CD4-positive, alpha-beta memory T cell (primary cell): ENCODE measurements around the gene TBC1D2B. TPM values are rescaled to one million over a fixed set of nuclear protein-coding genes. Genes with fewer than 3 reads are reported as not detected.

Experiments
- CTCF ChIA-PET: fragments of 350-600 bp; sonication (Branson Sonifier 250); formaldehyde crosslinking; loops from one replicate; lab custom pipeline; 2021; ENCODE audit warnings: inconsistent platforms; ENCODE audit not compliant: partially characterized antibody; lab: Charles Lee
- POLR2A ChIA-PET: fragments of 350-600 bp; sonication (Branson Sonifier 250); formaldehyde crosslinking; loops from one replicate; lab custom pipeline; 2021; ENCODE audit not compliant: partially characterized antibody; lab: Charles Lee
- DNase-seq, 5 donors: peaks; one replicate each; pipeline versions ENCODE4 v3.0.0 to v3.0.0-alpha.2; 2020 to 2022; ENCODE audit warnings: mixed read lengths in 1 of 5
- H3K27ac ChIP-seq: one replicate; pipeline ENCODE4 v1.7.0; 2013; ENCODE audit warnings: low read depth, low read length
- H3K27me3 ChIP-seq: 2 replicates; pipeline ENCODE4 v1.7.0; 2013; ENCODE audit warnings: mild to moderate bottlenecking, low read length, moderate library complexity; ENCODE audit not compliant: insufficient read depth
- H3K36me3 ChIP-seq: 2 replicates; pipeline ENCODE4 v1.7.0; 2013; ENCODE audit warnings: mild to moderate bottlenecking, low read length, moderate library complexity; ENCODE audit not compliant: insufficient read depth
- H3K4me1 ChIP-seq: 2 replicates; pipeline ENCODE4 v1.7.0; 2013; ENCODE audit warnings: mild to moderate bottlenecking, low read length, moderate library complexity; ENCODE audit not compliant: insufficient read depth
- H3K4me3 ChIP-seq, 2 donors: one replicate each; pipeline ENCODE4 v1.7.0; 2013; ENCODE audit warnings: low read length in 2 of 2, mild to moderate bottlenecking in 1 of 2
- H3K9me3 ChIP-seq, 2 donors: one replicate each; pipeline ENCODE4 v1.7.0; 2013; ENCODE audit warnings: low read length in 2 of 2, control low read depth in 1 of 2; ENCODE audit not compliant: control insufficient read depth in 1 of 2
- H3K27ac Mint-ChIP-seq, 7 donors: one replicate each; pipeline ENCODE4 v1.8.0; 2020 to 2021; ENCODE audit warnings: mixed read lengths in 7 of 7, mild to moderate bottlenecking in 6 of 7, inconsistent platforms in 3 of 7, moderate library complexity in 3 of 7
- H3K27me3 Mint-ChIP-seq, 2 donors: one replicate each; pipeline ENCODE4 v1.8.0; 2020 to 2021; ENCODE audit warnings: mixed read lengths in 2 of 2
- H3K36me3 Mint-ChIP-seq, 2 donors: one replicate each; pipeline ENCODE4 v1.8.0; 2020 to 2021; ENCODE audit warnings: mixed read lengths in 2 of 2, inconsistent platforms in 1 of 2, mild to moderate bottlenecking in 1 of 2
- H3K4me1 Mint-ChIP-seq, 4 donors: one replicate each; pipeline ENCODE4 v1.8.0; 2020 to 2021; ENCODE audit warnings: mixed read lengths in 4 of 4, mild to moderate bottlenecking in 1 of 4
- H3K4me3 Mint-ChIP-seq, 8 donors: one replicate each; pipeline ENCODE4 v1.8.0; 2020 to 2021; ENCODE audit warnings: mixed read lengths in 8 of 8, mild to moderate bottlenecking in 7 of 8, moderate library complexity in 6 of 8, inconsistent platforms in 3 of 8
- H3K9me3 Mint-ChIP-seq, 8 donors: one replicate each; pipeline ENCODE4 v1.8.0; 2020 to 2021; ENCODE audit warnings: mixed read lengths in 8 of 8, mild to moderate bottlenecking in 5 of 8, inconsistent platforms in 3 of 8, moderate library complexity in 1 of 8
- intact Hi-C: fragments of 100-400 bp; cut with micrococcal nuclease; formaldehyde crosslinking; loops from one replicate; pipeline ENCODE4 v1.15.1; 2023
- polyA plus RNA-seq, 2 donors: library from polyadenylated mRNA; unstranded; fragments of 300-500 nt; fragmentation: Illumina TruSeq; gene quantifications; one replicate each; pipeline ENCODE4 v1.2.3, GENCODE V29; 2021
- total RNA-seq, 2 experiments: library from RNA; stranded (reverse); gene quantifications; one replicate each; pipeline ENCODE4 v1.2.3, GENCODE V29; 2021

TBC1D2B gene
- total and polyA plus RNA-seq, 4 experiments from 2014 or later = 5.6 to 114 (median 66.8) TPM

GRCh38 chr15:78018946-78019644 is 58.4 kb downstream of the TBC1D2B start:
- Histone ChIP-seq H3K27me3 (no peaks in the 10 kb centered on the region), H3K4me3 (no peak overlapping the region), H3K4me1 (peaks cover 10% of the 10 kb centered on the region), H3K27ac (no peak overlapping the region), H3K9me3 (no peaks in the 10 kb centered on the region), H3K36me3 (peaks cover 52% of the 10 kb centered on the region)
- peak in 2 of 5 donors; percentile 25 to 45 for DNase-seq
- Mint-ChIP-seq H3K27ac (peak overlapping the region in 6 of 7 donors; percentile 59 to 82 (median 78)), H3K27me3 (no peaks in the 10 kb centered on the region), H3K36me3 (peaks cover 42 to 75% of the 10 kb centered on the region in 2 donors), H3K4me3 (peak overlapping the region in 2 of 8 donors; percentile 48 to 51), H3K9me3 (no peaks in the 10 kb centered on the region), H3K4me1 (peaks cover 22 to 40% (median 29%) of the 10 kb centered on the region in 4 donors)
- ChIA-PET CTCF (interaction anchor here (0.9 to 3.0 kb wide), 6 partner anchors 12 to 90 kb away, joined by 3 to 15 read pairs (median 4); no protein-coding TSS in a partner anchor), POLR2A (interaction anchor here (0.7 to 1.8 kb wide), 7 partner anchors 15 to 59 kb away, joined by 3 to 10 read pairs (median 3); partner anchors contain the start of gene TBC1D2B)
- intact Hi-C loops = loop anchor here (2.0 kb wide), 1 partner anchor 16 kb away; no protein-coding TSS in a partner anchor

- Histone ChIP-seq H3K27me3 (no peaks in the 10 kb centered on the region), H3K4me3 (no peak overlapping the region), H3K4me1 (peaks cover 10% of the 10 kb centered on the region), H3K36me3 (peaks cover 45% of the 10 kb centered on the region), H3K9me3 (no peaks in the 10 kb centered on the region), H3K27ac (no peak overlapping the region)
- Mint-ChIP-seq H3K4me1 (peaks cover 21 to 40% (median 29%) of the 10 kb centered on the region in 4 donors), H3K27me3 (no peaks in the 10 kb centered on the region), H3K36me3 (peaks cover 44 to 74% of the 10 kb centered on the region in 2 donors), H3K9me3 (no peaks in the 10 kb centered on the region), H3K4me3 (no peak overlapping the region), H3K27ac (peak overlapping the region in 5 of 7 donors; percentile 16 to 92 (median 78))
- CTCF ChIA-PET = interaction anchor here (2.0 to 3.0 kb wide), 2 partner anchors 18 to 91 kb away, joined by 9 to 15 read pairs; no protein-coding TSS in a partner anchor
- no peak for DNase-seq
- intact Hi-C loops = loop anchor here (2.0 kb wide), 1 partner anchor 16 kb away; no protein-coding TSS in a partner anchor
- POLR2A ChIA-PET = interaction anchor here (1.0 to 1.8 kb wide), 5 partner anchors 16 to 59 kb away, joined by 3 to 10 read pairs (median 3); partner anchors contain the start of gene TBC1D2B
Observed at GRCh38 chr15:78018445-78018844, 59.1 kb downstream of the TBC1D2B start.

GRCh38 chr15:78016860-78017259 is 60.7 kb downstream of the TBC1D2B start:
- ChIA-PET CTCF (interaction anchor here (1.0 to 1.9 kb wide), 4 partner anchors 18 to 93 kb away, joined by 3 to 8 read pairs (median 4); no protein-coding TSS in a partner anchor), POLR2A (interaction anchor here (0.8 to 1.8 kb wide), 3 partner anchors 14 to 55 kb away, joined by 3 to 5 read pairs (median 3); no protein-coding TSS in a partner anchor)
- intact Hi-C loops = no loop called here
- Mint-ChIP-seq H3K27me3 (no peaks in the 10 kb centered on the region), H3K4me1 (peaks cover 20 to 38% (median 28%) of the 10 kb centered on the region in 4 donors), H3K9me3 (no peaks in the 10 kb centered on the region), H3K36me3 (peaks cover 54 to 77% of the 10 kb centered on the region in 2 donors), H3K27ac (peak overlapping the region in 4 of 7 donors; percentile 3 to 76 (median 34)), H3K4me3 (no peak overlapping the region)
- Histone ChIP-seq H3K27me3 (no peaks in the 10 kb centered on the region), H3K27ac (no peak overlapping the region), H3K9me3 (no peaks in the 10 kb centered on the region), H3K4me1 (peaks cover 10% of the 10 kb centered on the region), H3K36me3 (peaks cover 47% of the 10 kb centered on the region), H3K4me3 (no peak overlapping the region)
- no peak for DNase-seq

- Mint-ChIP-seq H3K27ac (no peak overlapping the region), H3K36me3 (peaks cover 56 to 74% of the 10 kb centered on the region in 2 donors), H3K4me1 (peaks cover 2 to 11% (median 7%) of the 10 kb centered on the region in 4 donors), H3K4me3 (no peak overlapping the region), H3K9me3 (no peaks in the 10 kb centered on the region), H3K27me3 (no peaks in the 10 kb centered on the region)
- H3K9me3 ChIP-seq = no peaks in the 10 kb centered on the region
- H3K4me3 ChIP-seq = no peak overlapping the region
- CTCF ChIA-PET = interaction anchor here (0.9 to 1.3 kb wide), 2 partner anchors 22 to 53 kb away, joined by 3 read pairs; no protein-coding TSS in a partner anchor
- no peaks in the 10 kb centered on the region for H3K27me3 ChIP-seq
- DNase-seq = no peak
- H3K4me1 ChIP-seq = no peaks in the 10 kb centered on the region
- no peak overlapping the region for H3K27ac ChIP-seq
- peaks cover 63% of the 10 kb centered on the region for H3K36me3 ChIP-seq
- intact Hi-C loops = no loop called here
- POLR2A ChIA-PET = interaction anchor here (1.3 to 1.7 kb wide), 2 partner anchors 13 to 56 kb away, joined by 3 to 4 read pairs; no protein-coding TSS in a partner anchor
Observed at GRCh38 chr15:78012643-78013077, 64.9 kb downstream of the TBC1D2B start.

- Histone ChIP-seq H3K27me3 (no peaks in the 10 kb centered on the region), H3K4me1 (no peaks in the 10 kb centered on the region), H3K36me3 (peaks cover 62% of the 10 kb centered on the region), H3K27ac (no peak overlapping the region), H3K4me3 (no peak overlapping the region), H3K9me3 (no peaks in the 10 kb centered on the region)
- CTCF ChIA-PET = interaction anchor here (0.7 to 8.0 kb wide), 5 partner anchors 14 to 99 kb away, joined by 4 to 66 read pairs (median 5); no protein-coding TSS in a partner anchor
- DNase-seq = no peak
- Mint-ChIP-seq H3K27ac (peak overlapping the region in 3 of 7 donors; percentile 24 to 57 (median 53)), H3K4me3 (no peak overlapping the region), H3K27me3 (no peaks in the 10 kb centered on the region), H3K9me3 (no peaks in the 10 kb centered on the region), H3K36me3 (peaks cover 55 to 80% of the 10 kb centered on the region in 2 donors), H3K4me1 (peaks cover 4 to 12% (median 10%) of the 10 kb centered on the region in 4 donors)
- intact Hi-C loops = no loop called here
- POLR2A ChIA-PET = interaction anchor here (0.7 kb wide), 2 partner anchors 17 to 25 kb away, joined by 3 to 4 read pairs; no protein-coding TSS in a partner anchor
Observed at GRCh38 chr15:78010067-78010466, 67.4 kb downstream of the TBC1D2B start.

- peaks cover 77% of the 10 kb centered on the region for H3K36me3 ChIP-seq
- DNase-seq = no peak
- peaks cover 0 to 13% (median 9%) of the 10 kb centered on the region in 4 donors for H3K4me1 Mint-ChIP-seq
- H3K27ac ChIP-seq = no peak overlapping the region
- peaks cover 46 to 81% of the 10 kb centered on the region in 2 donors for H3K36me3 Mint-ChIP-seq
- H3K9me3 ChIP-seq = no peaks in the 10 kb centered on the region
- no peak overlapping the region for H3K4me3 Mint-ChIP-seq
- peaks cover 0 to 1% (median 0%) of the 10 kb centered on the region in 8 donors for H3K9me3 Mint-ChIP-seq
- H3K4me3 ChIP-seq = no peak overlapping the region
- H3K27me3 ChIP-seq = no peaks in the 10 kb centered on the region
- CTCF ChIA-PET = interaction anchor here (1.0 to 8.0 kb wide), 3 partner anchors 9 to 105 kb away, joined by 3 to 66 read pairs (median 3); no protein-coding TSS in a partner anchor
- POLR2A ChIA-PET = interaction anchor here (0.6 kb wide), 1 partner anchor 17 kb away, joined by 3 read pairs; no protein-coding TSS in a partner anchor
- peak overlapping the region in 2 of 7 donors; percentile 18 to 25 for H3K27ac Mint-ChIP-seq
- no peaks in the 10 kb centered on the region for H3K27me3 Mint-ChIP-seq
- intact Hi-C loops = no loop called here
- no peaks in the 10 kb centered on the region for H3K4me1 ChIP-seq
Observed at GRCh38 chr15:78007964-78008886, 69.3 kb downstream of the TBC1D2B start.
